GM08714 (cell line): Measurements from ENCODE around the gene PAGR1.
A peak's percentile ranks its signal among the peaks of the same experiment; 100 is the strongest.

Source experiments
- H3K4me3 ChIP-seq: fragments of 200-500 bp; sonication (Bioruptor generic); 2 replicates; pipeline ENCODE4 v1.5.1; 2014; ENCODE audit warnings: mild to moderate bottlenecking, low read length, inconsistent platforms
- ZNF274 ChIP-seq: IDR thresholded peaks from 2 replicates; pipeline ENCODE4 v1.6.1; 2012; ENCODE audit warnings: mild to moderate bottlenecking, low read depth, low read length

PAGR1 gene

DNA sequence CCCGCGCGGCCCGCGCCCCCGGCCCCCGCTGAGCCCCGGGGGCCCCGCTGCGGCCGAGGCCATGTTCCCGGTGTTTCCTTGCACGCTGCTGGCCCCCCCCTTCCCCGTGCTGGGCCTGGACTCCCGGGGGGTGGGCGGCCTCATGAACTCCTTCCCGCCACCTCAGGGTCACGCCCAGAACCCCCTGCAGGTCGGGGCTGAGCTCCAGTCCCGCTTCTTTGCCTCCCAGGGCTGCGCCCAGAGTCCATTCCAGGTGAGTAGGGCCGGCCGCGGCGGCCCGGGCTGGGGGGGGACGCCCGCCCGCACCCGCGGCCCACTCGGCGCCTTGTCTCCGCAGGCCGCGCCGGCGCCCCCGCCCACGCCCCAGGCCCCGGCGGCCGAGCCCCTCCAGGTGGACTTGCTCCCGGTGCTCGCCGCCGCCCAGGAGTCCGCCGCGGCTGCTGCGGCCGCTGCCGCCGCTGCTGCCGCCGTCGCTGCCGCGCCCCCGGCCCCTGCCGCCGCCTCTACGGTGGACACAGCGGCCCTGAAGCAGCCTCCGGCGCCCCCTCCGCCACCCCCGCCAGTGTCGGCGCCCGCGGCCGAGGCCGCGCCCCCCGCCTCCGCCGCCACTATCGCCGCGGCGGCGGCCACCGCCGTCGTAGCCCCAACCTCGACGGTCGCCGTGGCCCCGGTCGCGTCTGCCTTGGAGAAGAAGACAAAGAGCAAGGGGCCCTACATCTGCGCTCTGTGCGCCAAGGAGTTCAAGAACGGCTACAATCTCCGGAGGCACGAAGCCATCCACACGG is 9.1 kb upstream of the PAGR1 start:
- TF ChIP-seq ZNF274: no peak
- peak overlapping the region; percentile 77 for H3K4me3 ChIP-seq

DNA sequence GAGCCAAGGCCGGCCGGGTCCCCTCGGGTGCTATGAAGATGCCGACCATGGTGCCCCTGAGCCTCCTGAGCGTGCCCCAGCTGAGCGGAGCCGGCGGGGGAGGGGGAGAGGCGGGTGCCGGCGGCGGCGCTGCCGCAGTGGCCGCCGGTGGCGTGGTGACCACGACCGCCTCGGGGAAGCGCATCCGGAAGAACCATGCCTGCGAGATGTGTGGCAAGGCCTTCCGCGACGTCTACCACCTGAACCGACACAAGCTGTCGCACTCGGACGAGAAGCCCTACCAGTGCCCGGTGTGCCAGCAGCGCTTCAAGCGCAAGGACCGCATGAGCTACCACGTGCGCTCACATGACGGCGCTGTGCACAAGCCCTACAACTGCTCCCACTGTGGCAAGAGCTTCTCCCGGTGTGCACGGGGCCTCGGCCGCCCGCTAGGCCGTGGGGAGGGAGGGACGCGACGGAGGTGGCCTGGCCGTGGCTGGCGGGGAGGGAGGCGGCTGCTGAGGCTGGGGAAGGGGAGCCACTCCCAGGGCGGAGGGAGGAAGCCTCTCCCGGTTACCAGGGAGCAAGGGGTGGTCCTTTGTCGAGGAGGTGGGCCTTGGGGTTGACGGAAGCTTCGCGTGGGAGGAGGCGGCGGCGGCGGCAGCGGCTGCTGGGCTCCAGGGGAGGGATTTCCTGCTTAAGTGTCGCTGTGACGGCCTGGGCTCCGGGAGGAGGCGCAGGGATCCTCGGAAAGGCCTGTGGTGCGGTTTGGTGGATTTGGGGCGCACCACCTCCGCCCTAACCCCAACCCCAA is 8.3 kb upstream of the PAGR1 start:
- TF ChIP-seq ZNF274: no peak
- H3K4me3 ChIP-seq: peak overlapping the region; percentile 77

GRCh38 chr16:29808219-29808900 is 7.6 kb upstream of the PAGR1 start:
- peak overlapping the region; percentile 77 for H3K4me3 ChIP-seq
- no peak for TF ChIP-seq ZNF274

DNA sequence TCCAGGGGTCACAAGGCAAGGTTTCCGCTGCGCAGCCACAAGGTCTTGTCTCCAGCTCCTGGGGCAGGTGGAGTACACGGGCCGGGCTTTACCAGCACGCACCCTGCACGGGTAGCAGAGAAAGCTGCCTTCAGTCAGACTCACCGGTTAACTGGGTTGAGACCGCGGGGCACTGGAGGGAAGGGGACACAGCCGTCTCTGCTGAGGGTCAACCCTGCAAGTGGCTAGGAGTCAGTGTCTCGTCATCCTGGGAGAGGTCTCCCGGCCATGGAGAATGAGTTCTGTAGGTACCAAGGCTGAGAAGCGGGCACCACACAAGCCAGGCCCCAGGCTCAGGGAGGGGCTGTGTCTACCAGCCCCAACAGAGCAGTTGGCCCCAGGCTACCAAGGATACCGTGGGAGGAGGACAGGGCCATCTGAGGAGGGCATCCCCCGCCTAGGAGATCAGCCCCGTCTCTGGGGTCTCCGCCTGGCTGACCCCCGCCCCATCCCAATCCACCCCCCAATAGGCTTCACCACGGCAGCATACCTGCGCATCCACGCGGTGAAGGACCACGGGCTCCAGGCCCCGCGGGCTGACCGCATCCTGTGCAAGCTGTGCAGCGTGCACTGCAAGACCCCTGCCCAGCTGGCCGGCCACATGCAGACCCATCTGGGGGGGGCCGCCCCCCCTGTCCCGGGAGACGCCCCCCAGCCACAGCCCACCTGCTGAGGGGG is 6.8 kb upstream of the PAGR1 start:
- peak overlapping the region; percentile 77 for H3K4me3 ChIP-seq
- no peak for TF ChIP-seq ZNF274

GRCh38 chr16:29809850-29810698 is 5.9 kb upstream of the PAGR1 start:
- TF ChIP-seq ZNF274: no peak
- no peak overlapping the region for H3K4me3 ChIP-seq

DNA sequence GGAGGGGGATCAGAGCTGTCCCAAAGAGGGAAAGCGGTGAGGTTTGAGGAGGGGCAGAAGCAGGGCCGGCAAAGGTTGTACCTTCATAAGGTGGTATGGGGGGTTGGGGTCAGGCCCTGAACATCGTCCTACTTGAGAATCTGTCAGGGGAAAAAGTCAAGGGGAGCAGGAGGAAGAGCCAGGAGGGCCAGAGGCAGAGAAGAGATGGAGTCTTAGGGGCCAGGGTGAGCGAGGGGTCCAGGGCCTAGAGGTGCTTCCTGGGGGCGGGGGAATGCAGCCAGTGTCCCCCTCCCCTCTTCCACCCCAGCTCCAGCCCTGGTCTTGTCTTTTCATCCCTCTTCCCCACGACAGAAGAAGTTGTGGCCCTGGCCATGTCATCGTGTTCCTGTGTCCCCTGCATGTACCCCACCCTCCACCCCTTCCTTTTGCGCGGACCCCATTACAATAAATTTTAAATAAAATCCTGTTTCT is 5.2 kb upstream of the PAGR1 start:
- no peak for TF ChIP-seq ZNF274
- H3K4me3 ChIP-seq: peak overlapping the region; percentile 3; the same call in 1 of the 2 replicates

GRCh38 chr16:29811170-29811895 is 4.6 kb upstream of the PAGR1 start:
- no peak for TF ChIP-seq ZNF274
- peak overlapping the region; percentile 46; the same call in 1 of the 2 replicates for H3K4me3 ChIP-seq

DNA sequence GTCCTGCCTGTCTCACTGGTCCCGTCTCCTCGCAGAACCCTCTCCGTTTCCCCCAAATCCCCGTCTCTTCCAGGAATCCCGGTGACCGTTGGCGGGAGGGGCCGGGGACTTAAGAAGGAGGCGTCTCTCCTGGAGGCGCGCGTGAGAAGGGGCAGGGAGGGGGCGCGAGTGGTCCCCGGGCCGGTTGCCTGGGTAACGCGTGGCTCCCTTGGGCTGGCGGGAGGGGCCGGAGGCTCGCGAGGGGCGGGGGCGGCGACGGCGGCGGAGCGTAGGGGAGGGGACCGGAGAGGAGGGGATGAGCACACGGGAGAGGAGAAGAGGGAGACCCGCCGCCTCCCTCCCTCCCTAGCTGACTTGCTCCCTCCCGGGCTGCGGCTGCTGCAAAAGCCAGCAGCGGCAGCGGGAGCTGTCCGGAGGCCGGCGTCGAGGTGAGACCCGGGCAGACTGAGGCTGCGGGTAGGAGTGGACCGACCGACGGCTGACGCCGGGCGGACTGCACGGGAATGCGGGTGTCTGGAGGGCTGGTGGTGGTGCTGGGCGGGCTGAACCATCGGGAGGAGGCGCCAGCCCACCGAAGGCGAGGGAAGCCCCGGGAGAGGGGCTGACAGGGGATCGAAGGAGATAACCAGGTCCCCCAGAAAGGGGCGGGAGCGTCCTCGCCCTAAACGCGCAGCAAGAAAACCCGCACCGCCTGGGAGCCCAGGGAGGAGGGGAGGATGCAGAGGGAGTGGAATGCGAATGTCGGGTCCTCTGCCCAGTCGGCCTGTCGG is 3.9 kb upstream of the PAGR1 start, which contains the start of gene PRRT2:
TSS of gene PRRT2 (plus strand) at position 298 of the 770 bp plus-strand sequence. CDS start 862 bp downstream, outside the sequence.
- H3K4me3 ChIP-seq: peak within 1 kb of the TSS; percentile 46; the same call in 1 of the 2 replicates
- TF ChIP-seq ZNF274: no peak

DNA sequence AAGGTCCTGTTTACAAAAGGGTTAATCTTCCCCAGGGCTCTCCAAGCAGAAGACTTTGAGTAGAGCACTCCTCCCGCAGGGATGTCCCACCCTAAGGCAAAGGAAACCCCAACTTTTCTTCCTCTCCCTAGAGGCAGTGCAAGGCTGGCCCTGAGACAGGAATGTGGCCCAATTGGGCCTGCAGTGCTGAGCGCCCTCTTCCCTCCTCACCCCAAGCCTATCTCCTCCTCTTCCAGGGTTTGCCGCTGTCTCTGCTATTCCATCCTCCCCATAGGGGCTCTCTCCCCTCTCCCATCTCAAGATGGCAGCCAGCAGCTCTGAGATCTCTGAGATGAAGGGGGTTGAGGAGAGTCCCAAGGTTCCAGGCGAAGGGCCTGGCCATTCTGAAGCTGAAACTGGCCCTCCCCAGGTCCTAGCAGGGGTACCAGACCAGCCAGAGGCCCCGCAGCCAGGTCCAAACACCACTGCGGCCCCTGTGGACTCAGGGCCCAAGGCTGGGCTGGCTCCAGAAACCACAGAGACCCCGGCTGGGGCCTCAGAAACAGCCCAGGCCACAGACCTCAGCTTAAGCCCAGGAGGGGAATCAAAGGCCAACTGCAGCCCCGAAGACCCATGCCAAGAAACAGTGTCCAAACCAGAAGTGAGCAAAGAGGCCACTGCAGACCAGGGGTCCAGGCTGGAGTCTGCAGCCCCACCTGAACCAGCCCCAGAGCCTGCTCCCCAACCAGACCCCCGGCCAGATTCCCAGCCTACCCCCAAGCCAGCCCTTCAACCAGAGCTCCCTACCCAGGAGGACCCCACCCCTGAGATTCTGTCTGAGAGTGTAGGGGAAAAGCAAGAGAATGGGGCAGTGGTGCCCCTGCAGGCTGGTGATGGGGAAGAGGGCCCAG is 3.0 kb upstream of the PAGR1 start:
- TF ChIP-seq ZNF274: no peak
- no peak overlapping the region for H3K4me3 ChIP-seq

DNA sequence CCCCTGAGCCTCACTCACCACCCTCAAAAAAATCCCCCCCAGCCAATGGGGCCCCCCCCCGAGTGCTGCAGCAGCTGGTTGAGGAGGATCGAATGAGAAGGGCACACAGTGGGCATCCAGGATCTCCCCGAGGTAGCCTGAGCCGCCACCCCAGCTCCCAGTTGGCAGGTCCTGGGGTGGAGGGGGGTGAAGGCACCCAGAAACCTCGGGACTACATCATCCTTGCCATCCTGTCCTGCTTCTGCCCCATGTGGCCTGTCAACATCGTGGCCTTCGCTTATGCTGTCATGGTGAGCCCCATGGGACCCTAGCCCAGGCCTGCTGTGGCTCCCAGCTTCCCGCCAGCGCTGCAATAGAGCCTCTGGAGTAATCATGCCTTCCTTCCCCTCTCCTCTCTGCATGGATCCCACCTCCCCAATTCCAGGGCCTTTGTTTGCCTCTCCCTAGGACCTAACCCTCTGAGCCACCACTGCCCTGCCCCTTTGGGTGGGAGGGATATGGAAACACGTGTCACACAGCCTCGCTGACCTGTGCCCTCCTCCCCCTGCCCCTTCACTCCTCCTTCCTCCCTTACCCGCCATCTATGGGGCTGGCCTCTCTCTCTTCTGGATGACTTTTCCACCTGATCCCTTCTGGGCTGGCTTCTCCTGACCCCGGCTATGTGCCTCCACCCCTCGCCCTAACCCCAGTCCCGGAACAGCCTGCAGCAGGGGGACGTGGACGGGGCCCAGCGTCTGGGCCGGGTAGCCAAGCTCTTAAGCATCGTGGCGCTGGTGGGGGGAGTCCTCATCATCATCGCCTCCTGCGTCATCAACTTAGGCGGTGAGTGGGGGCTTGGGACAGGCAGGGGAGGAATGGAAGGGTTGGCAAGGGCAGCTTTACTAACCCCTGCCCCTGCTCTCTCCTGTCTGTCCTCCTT is 2.0 kb upstream of the PAGR1 start:
- H3K4me3 ChIP-seq: no peak overlapping the region
- TF ChIP-seq ZNF274: no peak
